Measurements from ENCODE around the gene LGALS14.

Gene LGALS14

GRCh38 chr19:39746836-39747529 is 42.7 kb downstream of the LGALS14 start:
- no peak for DNase-seq (ENCODE audit: low spot score)

GRCh38 chr19:39749981-39750380 is 45.7 kb downstream of the LGALS14 start:
- DNase-seq (ENCODE audit: low spot score): no peak

GRCh38 chr19:39752390-39752789 is 48.1 kb downstream of the LGALS14 start:
- DNase-seq (ENCODE audit: low spot score): no peak

- DNase-seq (ENCODE audit: low spot score): no peak
These were observed 48.5 kb downstream of the LGALS14 start for GRCh38 chr19:39752795-39753194.

- DNase-seq (ENCODE audit: low spot score): no peak
These were observed 50.3 kb downstream of the LGALS14 start for GRCh38 chr19:39754544-39754943.

- DNase-seq (ENCODE audit: low spot score): no peak
These were observed 50.7 kb downstream of the LGALS14 start for GRCh38 chr19:39754971-39755370.

Measured in cerebellar cortex (tissue), 1 donor.